HG03354 (cell line): ENCODE results near the gene IFI30.

Source experiments
- ATAC-seq: cut with Tn5 transposase; IDR thresholded peaks from one replicate; pipeline ENCODE4 v1.9.1; 2021; ENCODE audit warnings: mild to moderate bottlenecking; ENCODE audit not compliant: unreplicated experiment, poor library complexity, severe bottlenecking

Gene IFI30

DNA sequence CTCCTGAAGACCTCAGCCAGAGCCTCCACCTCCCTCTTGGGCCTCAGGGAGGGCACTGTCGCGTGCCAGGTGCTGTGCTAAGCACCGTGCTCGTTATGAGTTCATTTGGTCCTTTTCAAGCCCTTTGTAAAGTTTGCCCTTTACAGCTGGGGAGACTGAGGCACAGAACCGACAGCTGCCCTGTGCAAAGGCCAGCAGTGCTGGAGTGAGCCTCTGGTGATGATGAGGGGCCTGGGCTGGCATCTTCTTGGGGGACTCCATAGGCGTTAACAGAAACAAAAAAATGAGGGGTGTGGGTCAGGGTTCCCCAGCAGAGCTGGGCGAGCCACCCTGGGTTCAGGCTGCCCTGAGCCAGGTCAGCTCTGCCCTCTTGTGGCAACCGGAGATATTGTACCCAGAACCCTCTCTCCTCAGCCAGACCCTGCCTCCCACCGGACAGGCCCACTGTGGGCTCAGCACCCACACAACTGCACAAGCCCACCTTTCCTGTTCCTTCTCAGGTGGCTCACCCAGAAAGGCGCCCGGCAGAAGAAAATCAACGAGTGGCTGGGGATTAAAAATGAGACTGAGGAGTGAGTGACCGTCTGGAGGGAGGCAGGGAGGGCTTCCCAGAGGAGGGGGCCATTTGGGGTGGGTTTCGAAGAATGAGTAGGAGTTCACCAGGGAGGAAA lies 5.5 kb upstream of the IFI30 start:
- ATAC-seq = peak; percentile 45

DNA sequence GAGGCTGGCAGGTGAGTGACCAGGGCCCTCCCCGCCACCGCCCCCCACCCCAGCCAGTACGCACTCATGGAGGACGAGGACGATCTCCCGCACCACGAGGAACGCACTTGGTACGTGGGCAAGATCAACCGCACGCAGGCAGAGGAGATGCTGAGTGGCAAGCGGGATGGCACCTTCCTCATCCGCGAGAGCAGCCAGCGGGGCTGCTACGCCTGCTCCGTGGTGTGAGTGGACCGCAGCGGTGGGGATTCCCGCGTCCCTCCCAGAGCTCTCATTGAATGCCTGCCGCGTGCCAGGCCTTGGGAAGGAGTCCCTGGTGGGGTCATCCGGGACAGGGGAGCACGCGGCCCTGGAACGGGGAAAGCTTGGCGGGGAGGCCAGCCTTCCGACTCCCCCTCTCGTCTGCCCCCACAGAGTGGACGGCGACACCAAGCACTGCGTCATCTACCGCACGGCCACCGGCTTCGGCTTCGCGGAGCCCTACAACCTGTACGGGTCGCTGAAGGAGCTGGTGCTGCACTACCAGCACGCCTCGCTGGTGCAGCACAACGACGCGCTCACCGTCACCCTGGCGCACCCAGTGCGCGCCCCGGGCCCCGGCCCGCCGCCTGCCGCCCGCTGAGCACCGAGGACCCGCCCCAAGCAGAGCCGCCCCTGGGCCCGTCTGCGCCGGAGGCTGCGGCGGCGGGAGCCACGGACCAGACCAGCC lies 4.8 kb upstream of the IFI30 start:
- ATAC-seq = no peak

GRCh38 chr19:18170714-18171255 lies 2.8 kb upstream of the IFI30 start:
- no peak for ATAC-seq

GRCh38 chr19:18171605-18172327 lies 1.8 kb upstream of the IFI30 start:
- no peak for ATAC-seq

DNA sequence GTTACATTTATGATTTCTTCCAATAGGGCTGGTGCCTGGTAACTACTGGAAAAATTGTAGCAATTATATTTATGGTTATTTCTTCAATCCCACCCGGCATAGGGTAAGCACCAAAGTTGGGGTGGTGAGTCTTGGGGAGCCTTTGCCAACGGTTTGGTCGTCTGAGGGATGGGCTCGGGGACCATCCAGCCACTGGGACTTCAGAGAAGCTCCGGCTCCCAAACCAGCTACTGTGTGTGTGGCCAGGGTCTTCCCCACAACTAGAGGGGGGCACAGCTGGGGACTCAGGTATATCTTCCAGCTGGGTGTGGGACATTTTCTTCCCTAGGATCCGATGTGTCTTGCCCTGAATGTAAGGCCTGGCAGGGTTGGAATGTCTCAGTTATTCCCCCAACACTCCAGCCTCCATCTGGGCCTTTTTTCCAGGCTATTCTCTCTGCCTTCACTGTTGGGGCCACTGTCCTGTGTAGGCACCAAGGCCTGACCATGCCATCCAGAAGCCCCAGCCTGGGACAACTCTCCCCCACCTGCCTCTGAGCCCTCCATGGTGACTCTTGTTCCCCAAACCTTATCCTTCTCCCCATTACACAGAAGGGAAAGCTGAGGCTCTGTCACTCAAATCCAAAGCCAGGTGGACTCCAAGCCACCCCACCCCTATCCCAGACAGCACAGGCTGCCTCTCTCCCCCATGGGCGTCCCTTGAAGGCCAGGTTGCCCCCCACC lies 1.1 kb upstream of the IFI30 start:
- ATAC-seq = no peak

- ATAC-seq = peak; percentile 16
These were observed 500 bp upstream of the IFI30 start for GRCh38 chr19:18173054-18173571.

GRCh38 chr19:18174983-18175382 lies 1.4 kb downstream of the IFI30 start:
- ATAC-seq = no peak

DNA sequence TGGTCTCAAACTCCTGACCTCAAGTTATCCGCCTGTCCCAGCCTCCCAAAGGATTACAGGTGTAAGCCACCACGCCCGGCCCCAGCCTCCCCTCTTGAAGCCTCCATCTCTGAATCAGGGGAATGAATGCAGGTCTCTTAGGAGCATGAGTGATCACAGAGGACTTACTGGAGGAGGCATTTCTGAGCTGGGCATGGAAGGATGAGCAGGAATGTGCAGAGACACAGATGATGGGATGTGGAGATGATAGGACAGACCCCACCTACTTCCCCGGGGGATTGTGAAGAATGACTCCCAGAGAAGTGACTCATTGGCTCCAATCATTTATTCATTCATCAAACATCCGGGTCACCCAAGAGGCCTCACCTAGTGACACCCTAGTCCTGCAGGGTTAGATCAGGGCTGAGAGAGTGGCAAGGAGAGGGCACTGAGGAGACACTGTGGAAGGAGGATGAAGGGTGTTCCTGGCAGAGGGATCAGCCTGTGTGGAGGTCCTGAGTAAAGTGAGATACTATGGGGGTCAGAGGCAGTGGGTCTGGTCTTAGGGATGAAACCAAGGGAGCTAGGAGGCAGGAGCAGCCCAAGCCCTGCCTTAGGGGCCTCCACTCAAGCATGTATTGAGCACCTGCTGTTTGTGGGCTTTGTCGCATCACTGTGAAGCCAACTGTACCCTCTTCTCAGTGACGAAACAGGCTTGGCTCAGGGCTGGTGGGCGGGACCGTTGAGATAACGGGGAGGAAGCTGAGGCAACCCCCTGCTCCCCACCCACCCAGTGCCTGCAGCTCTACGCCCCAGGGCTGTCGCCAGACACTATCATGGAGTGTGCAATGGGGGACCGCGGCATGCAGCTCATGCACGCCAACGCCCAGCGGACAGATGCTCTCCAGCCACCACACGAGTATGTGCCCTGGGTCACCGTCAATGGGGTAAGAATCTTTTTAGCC lies 3.0 kb downstream of the IFI30 start:
- ATAC-seq = no peak

- ATAC-seq = no peak
These were observed 6.3 kb downstream of the IFI30 start for GRCh38 chr19:18179957-18180356.

GRCh38 chr19:18183529-18183928 lies 9.9 kb downstream of the IFI30 start:
- no peak for ATAC-seq

- no peak for ATAC-seq
These were observed 11.9 kb downstream of the IFI30 start for GRCh38 chr19:18185538-18185937.

DNA sequence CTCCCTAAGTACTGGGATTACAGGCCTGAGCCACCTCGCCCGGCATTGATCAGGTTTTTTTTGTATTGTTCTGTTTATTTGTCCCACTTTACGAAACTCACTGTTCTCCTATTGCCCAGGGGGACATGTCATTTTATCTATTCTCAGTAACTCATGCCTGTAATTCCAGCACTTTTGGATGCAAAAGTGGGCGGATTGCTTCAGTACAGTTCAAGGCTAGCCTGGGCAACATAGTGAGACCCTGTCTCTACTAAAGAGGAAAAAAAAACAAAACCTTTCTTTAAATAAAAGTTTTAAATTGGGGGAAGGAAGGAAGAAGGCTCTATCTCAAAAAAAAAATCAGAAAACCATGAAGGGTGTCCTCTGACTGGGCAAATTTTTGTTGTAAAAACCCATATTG lies 16.7 kb downstream of the IFI30 start:
- ATAC-seq = no peak

- ATAC-seq = no peak
These were observed 18.0 kb downstream of the IFI30 start for GRCh38 chr19:18191640-18192062.

- peak; percentile 86 for ATAC-seq
These were observed 19.2 kb downstream of the IFI30 start, which contains the start of gene MPV17L2 for GRCh38 chr19:18192673-18193387. MPV17L2 (plus strand) TSS chr19:18193218; CDS start chr19:18193282, 64 bp downstream.

DNA sequence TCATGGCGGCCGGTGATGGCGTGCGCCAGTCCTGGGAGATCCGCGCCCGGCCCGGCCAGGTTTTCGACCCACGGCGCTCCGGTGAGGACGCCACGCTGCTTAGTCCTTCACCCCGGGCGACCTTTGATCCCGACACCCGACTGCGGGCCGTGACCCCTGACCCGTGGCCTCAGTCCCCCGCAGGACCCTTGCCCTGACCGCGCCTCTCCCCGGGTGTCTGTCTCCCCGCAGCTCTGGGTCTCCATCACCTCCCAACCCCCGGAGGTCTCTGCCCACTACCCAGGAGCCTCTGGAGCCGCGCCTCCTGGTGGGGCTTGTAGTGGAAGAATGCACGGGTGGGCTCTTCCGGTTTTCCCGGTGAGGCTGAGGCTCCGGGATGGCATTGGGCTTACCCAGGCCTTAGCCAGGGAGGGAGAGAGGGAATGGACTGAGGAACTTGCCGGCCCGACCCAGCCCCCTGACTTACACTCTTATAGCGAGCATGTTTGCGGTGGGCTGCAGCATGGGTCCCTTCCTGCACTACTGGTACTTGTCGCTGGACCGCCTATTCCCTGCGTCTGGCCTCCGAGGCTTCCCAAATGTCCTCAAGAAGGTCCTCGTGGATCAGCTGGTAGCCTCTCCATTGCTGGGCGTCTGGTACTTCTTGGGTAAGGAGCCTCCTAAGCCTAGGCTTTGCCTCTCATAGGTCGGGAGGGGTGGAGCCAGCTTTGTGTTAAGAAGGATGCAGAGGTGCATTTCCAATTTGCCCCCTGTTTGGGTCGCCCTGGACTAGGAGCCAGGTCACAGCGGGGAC lies 20.0 kb downstream of the IFI30 start:
- ATAC-seq = no peak

GRCh38 chr19:18194181-18194530 lies 20.5 kb downstream of the IFI30 start:
- ATAC-seq = no peak

DNA sequence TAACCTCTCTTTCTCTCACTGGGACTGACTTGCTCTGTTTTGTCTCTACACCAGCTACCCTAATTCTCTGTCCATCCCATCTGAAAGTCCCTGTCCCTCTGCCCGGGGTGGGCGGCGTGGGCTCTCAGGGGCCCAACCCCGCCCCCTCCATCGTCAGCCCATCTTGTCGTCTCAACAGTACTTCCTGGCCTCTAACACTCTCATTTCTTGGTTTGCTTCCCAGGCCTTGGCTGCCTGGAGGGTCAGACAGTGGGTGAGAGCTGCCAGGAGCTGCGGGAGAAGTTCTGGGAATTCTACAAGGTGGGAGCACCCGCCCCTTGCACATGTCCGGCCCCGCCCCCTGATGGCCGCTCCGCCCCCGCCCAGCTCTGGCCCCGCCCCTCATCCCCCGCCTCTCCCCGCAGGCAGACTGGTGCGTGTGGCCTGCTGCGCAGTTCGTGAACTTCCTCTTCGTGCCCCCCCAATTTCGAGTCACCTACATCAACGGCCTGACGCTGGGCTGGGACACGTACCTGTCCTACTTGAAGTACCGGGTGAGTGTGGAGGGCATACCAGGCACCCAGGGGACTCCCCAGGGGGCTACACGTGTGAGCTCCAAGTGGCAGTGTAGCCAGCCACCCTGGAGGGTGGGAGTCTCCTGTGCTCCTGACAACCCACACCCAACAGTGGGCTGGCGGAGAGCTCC lies 21.1 kb downstream of the IFI30 start:
- ATAC-seq = no peak
